H9 (cell line): ENCODE data around the gene CGB5. TPM values are rescaled to one million over a fixed set of nuclear protein-coding genes. Genes with fewer than 3 reads are reported as not detected.
A peak's percentile ranks its signal among the peaks of the same experiment; 100 is the strongest.

Experiments
- DNase-seq: peaks from one replicate; pipeline ENCODE4 v3.0.0-alpha.2; 2017
- H2AFZ ChIP-seq: one replicate; pipeline ENCODE4 v1.6.1; 2013; ENCODE audit warnings: mild to moderate bottlenecking, low read length, control low read depth, moderate library complexity
- H2AK5ac ChIP-seq: 2 replicates; pipeline ENCODE4 v1.6.1; 2013; ENCODE audit warnings: low read length, control low read depth, mixed read lengths; ENCODE audit not compliant: insufficient read length
- H2BK120ac ChIP-seq: one replicate; pipeline ENCODE4 v1.6.1; 2013; ENCODE audit warnings: low read depth, mild to moderate bottlenecking, low read length, control low read depth, inconsistent platforms; ENCODE audit not compliant: poor library complexity, severe bottlenecking
- H2BK12ac ChIP-seq: 2 replicates; pipeline ENCODE4 v1.6.1; 2013; ENCODE audit warnings: low read length, control low read depth, mixed read lengths, low read depth; ENCODE audit not compliant: insufficient read length
- H2BK15ac ChIP-seq: 2 replicates; pipeline ENCODE4 v1.6.1; 2013; ENCODE audit warnings: low read depth, low read length, control low read depth
- H2BK20ac ChIP-seq: one replicate; pipeline ENCODE4 v1.6.1; 2013; ENCODE audit warnings: low read depth, mild to moderate bottlenecking, low read length, control low read depth, inconsistent platforms; ENCODE audit not compliant: poor library complexity, severe bottlenecking
- H2BK5ac ChIP-seq: 2 replicates; pipeline ENCODE4 v1.6.1; 2013; ENCODE audit warnings: low read length, control low read depth, mixed read lengths; ENCODE audit not compliant: insufficient read length
- H3K14ac ChIP-seq: 2 replicates; pipeline ENCODE4 v1.6.1; 2013; ENCODE audit warnings: low read length, control low read depth; ENCODE audit not compliant: insufficient read depth
- H3K18ac ChIP-seq: 2 replicates; pipeline ENCODE4 v1.6.1; 2013; ENCODE audit warnings: low read depth, mild to moderate bottlenecking, mixed read lengths, low read length, control low read depth; ENCODE audit not compliant: insufficient read length
- H3K23ac ChIP-seq: 2 replicates; pipeline ENCODE4 v1.6.1; 2013; ENCODE audit warnings: low read length, control low read depth, mixed read lengths, low read depth; ENCODE audit not compliant: insufficient read length
- H3K23me2 ChIP-seq: 2 replicates; pipeline ENCODE4 v1.6.1; 2013; ENCODE audit warnings: low read depth, mild to moderate bottlenecking, mixed read lengths, low read length, control low read depth; ENCODE audit not compliant: insufficient read length, poor library complexity, severe bottlenecking
- H3K27ac ChIP-seq: 2 replicates; pipeline ENCODE4 v1.5.1; 2013; ENCODE audit warnings: low read length, control low read depth, mixed read lengths, low read depth; ENCODE audit not compliant: insufficient read length
- H3K27me3 ChIP-seq: 2 replicates; pipeline ENCODE4 v1.6.1; 2013; ENCODE audit warnings: low read length, control low read depth, inconsistent platforms; ENCODE audit not compliant: insufficient read depth
- H3K4ac ChIP-seq: 2 replicates; pipeline ENCODE4 v1.6.1; 2013; ENCODE audit warnings: low read depth, mild to moderate bottlenecking, control low read depth, inconsistent platforms, low read length, moderate library complexity
- H3K4me1 ChIP-seq: 2 replicates; pipeline ENCODE4 v1.6.1; 2013; ENCODE audit warnings: low read length, control low read depth, inconsistent platforms; ENCODE audit not compliant: insufficient read depth
- H3K4me2 ChIP-seq: 2 replicates; pipeline ENCODE4 v1.6.1; 2013; ENCODE audit warnings: low read length, control low read depth, mixed read lengths; ENCODE audit not compliant: insufficient read length, insufficient read depth
- H3K56ac ChIP-seq: 2 replicates; pipeline ENCODE4 v1.6.1; 2013; ENCODE audit warnings: low read depth, mild to moderate bottlenecking, mixed read lengths, low read length, control low read depth; ENCODE audit not compliant: insufficient read length
- H3K79me1 ChIP-seq: 2 replicates; pipeline ENCODE4 v1.6.1; 2013; ENCODE audit warnings: low read depth, mild to moderate bottlenecking, moderate library complexity, low read length, control low read depth, inconsistent platforms; ENCODE audit not compliant: insufficient read depth, poor library complexity, severe bottlenecking
- H3K79me2 ChIP-seq: 2 replicates; pipeline ENCODE4 v1.6.1; 2013; ENCODE audit warnings: low read length, control low read depth, inconsistent platforms; ENCODE audit not compliant: insufficient read depth
- H3K9ac ChIP-seq: 2 replicates; pipeline ENCODE4 v1.6.1; 2013; ENCODE audit warnings: low read length, control low read depth, mixed read lengths; ENCODE audit not compliant: insufficient read length; ENCODE audit errors: extremely low read depth
- H3K9me3 ChIP-seq: one replicate; pipeline ENCODE4 v1.6.1; 2013; ENCODE audit warnings: low read depth, low read length, inconsistent platforms; ENCODE audit not compliant: control insufficient read depth
- H3T11ph ChIP-seq: one replicate; pipeline ENCODE4 v1.6.1; 2013; ENCODE audit warnings: mild to moderate bottlenecking, low read length, control low read depth, inconsistent platforms
- H4K20me1 ChIP-seq: one replicate; pipeline ENCODE4 v1.6.1; 2013; ENCODE audit not compliant: control insufficient read depth, insufficient read length, insufficient read depth
- H4K5ac ChIP-seq: 2 replicates; pipeline ENCODE4 v1.6.1; 2013; ENCODE audit warnings: low read depth, mild to moderate bottlenecking, mixed read lengths, low read length, control low read depth; ENCODE audit not compliant: insufficient read length
- H4K8ac ChIP-seq: replicated peaks from 2 replicates; pipeline ENCODE4 v1.6.1; 2013; ENCODE audit warnings: low read length, control low read depth, mixed read lengths, low read depth; ENCODE audit not compliant: insufficient read length
- H4K91ac ChIP-seq: 2 replicates; pipeline ENCODE4 v1.6.1; 2013; ENCODE audit warnings: low read depth, mild to moderate bottlenecking, moderate library complexity, mixed read lengths, low read length, control low read depth; ENCODE audit not compliant: insufficient read length
- H3K27ac Mint-ChIP-seq, 3 experiments: 2 replicates in 2 of 3; 3 replicates in 1 of 3; pipeline ENCODE4 v1.8.0; 2020 to 2021; ENCODE audit warnings: mixed read lengths in 3 of 3, mild to moderate bottlenecking in 1 of 3, moderate library complexity in 1 of 3
- H3K27me3 Mint-ChIP-seq: 2 replicates; pipeline ENCODE4 v1.8.0; 2021; ENCODE audit warnings: low read depth, mild to moderate bottlenecking, moderate library complexity, mixed read lengths
- H3K36me3 Mint-ChIP-seq, 3 experiments: 2 replicates in 2 of 3; 3 replicates in 1 of 3; pipeline ENCODE4 v1.8.0; 2020 to 2021; ENCODE audit warnings: low read depth in 3 of 3, mixed read lengths in 3 of 3; ENCODE audit not compliant: insufficient read depth in 1 of 3
- H3K4me1 Mint-ChIP-seq, 2 experiments: 2 replicates each; pipeline ENCODE4 v1.8.0; 2020; ENCODE audit warnings: mixed read lengths in 2 of 2
- H3K4me3 Mint-ChIP-seq, 2 experiments: 2 replicates in 1 of 2; 3 replicates in 1 of 2; pipeline ENCODE4 v1.8.0; 2020 to 2021; ENCODE audit warnings: mild to moderate bottlenecking in 2 of 2, mixed read lengths in 2 of 2, moderate library complexity in 1 of 2
- H3K9me3 Mint-ChIP-seq, 2 experiments: 2 replicates in 1 of 2; 3 replicates in 1 of 2; pipeline ENCODE4 v1.8.0; 2020; ENCODE audit warnings: mild to moderate bottlenecking in 2 of 2, mixed read lengths in 2 of 2, moderate library complexity in 1 of 2
- CTCF ChIP-seq: fragments of 200-600 bp; sonication (generic); conservative IDR thresholded peaks from 3 replicates; pipeline ENCODE4 v1.8.0; 2021; ENCODE audit warnings: antibody characterized with exemption, mild to moderate bottlenecking
- WGBS: extraction: QIAGEN DNeasy Blood & Tissue Kit; methylation state at CpG from one replicate; pipeline ENCODE4 v1.1.7; 2013; ENCODE audit warnings: missing lambda C conversion rate, low lambda C conversion rate, mixed read lengths; ENCODE audit not compliant: insufficient read length; ENCODE audit errors: extremely low coverage; 5-methylcytosine and 5-hydroxymethylcytosine counted together
- total RNA-seq: library from RNA; stranded (reverse); gene quantifications from 2 replicates; pipeline ENCODE4 v1.2.1, GENCODE V29; 2021

Gene CGB5
- total RNA-seq, 1 experiment from 2014 or later: not detected

DNA sequence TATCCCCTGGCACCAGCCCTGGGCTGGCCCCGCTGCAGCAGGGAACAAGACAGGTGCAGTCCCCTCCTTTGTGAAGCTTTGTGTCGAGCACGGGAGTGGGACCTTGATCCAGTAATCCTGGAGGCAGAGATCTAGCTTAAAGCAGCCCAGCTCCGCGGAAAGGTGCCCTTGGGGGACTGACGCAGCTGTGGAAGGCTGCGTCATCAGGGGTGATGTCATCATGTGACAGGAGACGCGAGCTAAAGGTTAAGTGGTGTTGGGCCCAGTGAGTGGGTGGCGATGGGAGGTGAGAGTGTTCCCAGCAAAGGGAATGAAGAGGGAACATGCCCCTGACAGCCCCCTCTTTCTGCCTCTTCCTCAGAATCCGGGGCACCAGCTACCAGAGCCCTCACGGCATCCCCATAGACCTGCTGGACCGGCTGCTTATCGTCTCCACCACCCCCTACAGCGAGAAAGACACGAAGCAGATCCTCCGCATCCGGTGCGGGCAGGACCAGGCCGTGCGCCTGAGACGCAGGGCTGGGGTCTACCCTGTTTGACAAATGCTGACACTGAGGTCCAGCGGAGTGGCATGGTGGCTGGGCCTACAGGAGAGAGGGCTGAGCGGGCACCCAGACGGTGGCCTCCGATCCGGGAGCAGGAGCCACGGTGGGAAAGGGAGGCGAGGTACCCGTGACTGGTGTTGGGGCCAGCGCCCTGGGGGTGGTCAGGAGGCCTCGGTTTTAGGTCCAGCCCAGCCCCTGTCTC, 29.4 kb upstream of the CGB5 start:
- Histone ChIP-seq H3K79me2 (no peaks in the 10 kb centered on the region), H2AK5ac (no peak overlapping the region), H3K27me3 (no peaks in the 10 kb centered on the region; the same call in 1 of the 2 replicates), H3K4me2 (no peak overlapping the region), H3K14ac (no peak overlapping the region), H2BK15ac (no peak overlapping the region), H3K79me1 (no peaks in the 10 kb centered on the region), H3K9me3 (no peaks in the 10 kb centered on the region), H4K20me1 (no peaks in the 10 kb centered on the region), H3K4me1 (no peaks in the 10 kb centered on the region), H3K9ac (no peak overlapping the region), H3K23ac (no peak overlapping the region), H3K18ac (no peak overlapping the region), H2BK20ac (no peak overlapping the region), H3K27ac (no peak overlapping the region), H4K5ac (no peak overlapping the region), H2BK5ac (no peak overlapping the region), H2BK12ac (no peak overlapping the region), H3K4ac (no peak overlapping the region), H3T11ph (no peak overlapping the region), H4K91ac (no peak overlapping the region), H3K56ac (no peak overlapping the region), H2BK120ac (no peak overlapping the region), H4K8ac (no peak overlapping the region), H3K23me2 (peaks cover 8% of the 10 kb centered on the region), H2AFZ (no peak overlapping the region)
- Mint-ChIP-seq H3K4me3 (no peak overlapping the region), H3K36me3 (peaks cover 21 to 69% (median 66%) of the 10 kb centered on the region in 3 experiments; a peak in 6 of 7 replicates), H3K4me1 (peaks cover 4 to 16% of the 10 kb centered on the region in 2 experiments), H3K27ac (peak overlapping the region in 1 of 3 experiments; percentile 44; a peak in 1 of 7 replicates), H3K9me3 (peaks cover 0 to 1% of the 10 kb centered on the region in 2 experiments; a peak in 1 of 5 replicates), H3K27me3 (peaks cover 13% of the 10 kb centered on the region)
- no CpG with 5 or more reads among the region's 32 CpGs for WGBS
- no peak for TF ChIP-seq CTCF
- no peak for DNase-seq
